GM12878 (cell line): ENCODE results near the gene ATP8B1. TPM values are rescaled to one million over a fixed set of nuclear protein-coding genes. Genes with fewer than 3 reads are reported as not detected.

Experiments
- ATAC-seq: fragments of 200-7000 bp; cut with Tn5 transposase; 3 replicates; pipeline ENCODE4 v1.9.1; 2020; ENCODE audit warnings: mild to moderate bottlenecking, moderate library complexity
- BruUV-seq: library from RNA; stranded (reverse); fragments of 400-500 nt; replicated peaks from 2 replicates; lab custom pipeline; 2021; lab: Mats Ljungman, UMichigan
- CTCF ChIA-PET: fragments of 300-600 bp; sonication (Branson Sonifier 250); formaldehyde crosslinking; extraction: SDS; loops from one replicate; lab custom pipeline; 2021; ENCODE audit warnings: inconsistent platforms; lab: Yijun Ruan, JAX
- POLR2A ChIA-PET: fragments of 350-600 bp; formaldehyde crosslinking; extraction: SDS; loops from one replicate; lab custom pipeline; 2021; ENCODE audit warnings: inconsistent platforms; lab: Charles Lee
- RAD21 ChIA-PET: fragments of 300-600 bp; sonication (Branson Sonifier 250); formaldehyde crosslinking; loops from one replicate; lab custom pipeline; 2023; ENCODE audit warnings: antibody characterized with exemption; ENCODE audit not compliant: unreplicated experiment; lab: Charles Lee
- SMC1A ChIA-PET: fragments of 300-600 bp; sonication (Branson Sonifier 250); formaldehyde crosslinking; loops from one replicate; lab custom pipeline; 2023; ENCODE audit not compliant: unreplicated experiment, uncharacterized antibody; lab: Charles Lee
- DNase-seq: peaks from one replicate; pipeline ENCODE4 v3.0.0-alpha.2; 2011; ENCODE audit warnings: low read depth, low spot score
- FAIRE-seq: peaks from 3 replicates; lab custom pipeline; 2011; peaks lifted over from hg19 to GRCh38; lab: Jason Lieb, UNC
- H2AFZ ChIP-seq: 2 replicates; pipeline ENCODE4 v1.6.0; 2011; ENCODE audit warnings: low read depth, low read length, control low read depth; ENCODE audit not compliant: control insufficient read depth
- H3K27ac ChIP-seq: 2 replicates; pipeline ENCODE4 v1.5.1; 2011; ENCODE audit warnings: control low read depth; ENCODE audit not compliant: control insufficient read depth, insufficient read depth
- H3K27me3 ChIP-seq, 2 experiments: replicated peaks in 1 of 2; 2 replicates each; pipeline versions ENCODE4 v1.6.0 to v1.6.1; 2011; ENCODE audit warnings: low read length in 1 of 2; ENCODE audit not compliant: control insufficient read depth in 2 of 2, insufficient read depth in 2 of 2
- H3K36me3 ChIP-seq, 2 experiments: 2 replicates each; pipeline ENCODE4 v1.5.1; 2011; ENCODE audit warnings: low read length in 1 of 2; ENCODE audit not compliant: control insufficient read depth in 2 of 2, insufficient read depth in 2 of 2
- H3K4me1 ChIP-seq: 2 replicates; pipeline ENCODE4 v1.6.1; 2011; ENCODE audit warnings: mild to moderate bottlenecking, low read length, moderate library complexity, mixed read lengths; ENCODE audit not compliant: control insufficient read depth, insufficient read depth
- H3K4me2 ChIP-seq: 2 replicates; pipeline ENCODE4 v1.6.0; 2011; ENCODE audit warnings: control low read depth; ENCODE audit not compliant: control insufficient read depth, insufficient read depth
- H3K4me3 ChIP-seq: fragments of 200-600 bp; sonication (generic); 2 replicates; pipeline ENCODE4 v1.5.1; 2016
- H3K79me2 ChIP-seq: 2 replicates; pipeline ENCODE4 v1.6.0; 2011; ENCODE audit warnings: low read length; ENCODE audit not compliant: control insufficient read depth, insufficient read depth
- H3K9ac ChIP-seq: 2 replicates; pipeline ENCODE4 v1.8.0; 2011; ENCODE audit warnings: low read length, control low read depth, mixed read lengths; ENCODE audit not compliant: control insufficient read depth, insufficient read depth
- H3K9me3 ChIP-seq: replicated peaks from 3 replicates; pipeline ENCODE4 v1.5.1; 2011; ENCODE audit warnings: mild to moderate bottlenecking, low read length; ENCODE audit not compliant: control insufficient read depth, insufficient read depth
- H4K20me1 ChIP-seq: 2 replicates; pipeline ENCODE4 v1.6.0; 2011; ENCODE audit not compliant: control insufficient read depth, insufficient read depth
- ATF7 ChIP-seq: fragments of 450-650 bp; IDR thresholded peaks from 2 replicates; pipeline ENCODE4 v1.6.1; 2016; ENCODE audit warnings: low read depth, mild to moderate bottlenecking
- KLF5 ChIP-seq: fragments of 450-650 bp; IDR thresholded peaks from 2 replicates; pipeline ENCODE4 v1.6.1; 2014; ENCODE audit warnings: mild to moderate bottlenecking; ENCODE audit not compliant: partially characterized antibody
- MEF2B ChIP-seq: fragments of 450-650 bp; IDR thresholded peaks from 2 replicates; pipeline ENCODE4 v1.6.1; 2018; ENCODE audit warnings: mild to moderate bottlenecking, moderate library complexity; ENCODE audit not compliant: partially characterized antibody, poor library complexity, severe bottlenecking
- NFXL1 ChIP-seq: fragments of 450-650 bp; IDR thresholded peaks from 2 replicates; pipeline ENCODE4 v1.6.1; 2017; ENCODE audit warnings: antibody characterized with exemption, mild to moderate bottlenecking, borderline replicate concordance
- REST ChIP-seq: IDR thresholded peaks from 2 replicates; pipeline ENCODE4 v1.6.1; 2012; ENCODE audit warnings: mild to moderate bottlenecking, low read depth, low read length
- TCF7 ChIP-seq: IDR thresholded peaks from 2 replicates; pipeline ENCODE4 v1.6.1; 2014; ENCODE audit warnings: antibody characterized with exemption, borderline replicate concordance
- ZBED1 ChIP-seq: IDR thresholded peaks from 2 replicates; pipeline ENCODE4 v1.6.1; 2016; ENCODE audit warnings: borderline replicate concordance
- ZBTB33 ChIP-seq: fragments of 450-650 bp; IDR thresholded peaks from 2 replicates; pipeline ENCODE4 v1.6.1; 2017; ENCODE audit warnings: mild to moderate bottlenecking
- ZNF207 ChIP-seq: fragments of 450-650 bp; IDR thresholded peaks from 2 replicates; pipeline ENCODE4 v1.6.1; 2014; ENCODE audit warnings: antibody characterized with exemption, mild to moderate bottlenecking, borderline replicate concordance
- WGBS: methylation state at CpG from one replicate; pipeline ENCODE4 v1.1.6; 2016; ENCODE audit warnings: low lambda C conversion rate; ENCODE audit not compliant: insufficient replicate concordance, insufficient coverage; ENCODE audit errors: missing lambda C conversion rate; 5-methylcytosine and 5-hydroxymethylcytosine counted together
- in situ Hi-C: fragments of 300-500 bp; cut with MboI; formaldehyde crosslinking; loops from 9 replicates; pipeline ENCODE4 v1.14.3; 2018; ENCODE audit warnings: mixed read lengths
- intact Hi-C: fragments of 100-400 bp; cut with micrococcal nuclease; formaldehyde crosslinking; loops from one replicate; pipeline ENCODE4 v1.14.2; 2022; ENCODE audit not compliant: unreplicated experiment
- polyA plus RNA-seq, 11 experiments: library from polyadenylated mRNA; depleted of rRNA in 4 of 11; unstranded in 6 of 11; stranded (reverse) in 5 of 11; fragments of >200 nt; fragmentation: Nextera tagmentation in 4 of 11; fragmentation: Illumina TruSeq in 1 of 11; extraction: Ambion mirVana in 4 of 11; extraction: Trizol in 1 of 11; gene quantifications; 1 replicate in 1 of 11; 2 replicates in 10 of 11; pipeline versions ENCODE4 v1.2.1 to v1.2.3, GENCODE V29; 2011 to 2016; ENCODE audit warnings: inconsistent platforms in 2 of 11, missing spikeins in 2 of 11, low read depth in 1 of 11
- total RNA-seq, 4 experiments: library from RNA; depleted of rRNA in 3 of 4; stranded (reverse); fragments of >200 nt in 3 of 4; fragmentation: Illumina TruSeq in 1 of 4; extraction: Trizol in 1 of 4; gene quantifications; 2 replicates each; pipeline versions ENCODE4 v1.2.1 to v1.2.3, GENCODE V29; 2013 to 2021
- TF ChIP-seq, protein P1 (sequence below): fragments of 450-650 bp; IDR thresholded peaks from 2 replicates; pipeline ENCODE4 v1.6.1; 2016; ENCODE audit warnings: mild to moderate bottlenecking

The ATP8B1 gene
- total and polyA plus RNA-seq, 10 of the 15 experiments (the other 5 are each of a cell fraction or from before 2014, with no cell fraction given): 0.03 to 0.37 (median 0.11) TPM

DNA sequence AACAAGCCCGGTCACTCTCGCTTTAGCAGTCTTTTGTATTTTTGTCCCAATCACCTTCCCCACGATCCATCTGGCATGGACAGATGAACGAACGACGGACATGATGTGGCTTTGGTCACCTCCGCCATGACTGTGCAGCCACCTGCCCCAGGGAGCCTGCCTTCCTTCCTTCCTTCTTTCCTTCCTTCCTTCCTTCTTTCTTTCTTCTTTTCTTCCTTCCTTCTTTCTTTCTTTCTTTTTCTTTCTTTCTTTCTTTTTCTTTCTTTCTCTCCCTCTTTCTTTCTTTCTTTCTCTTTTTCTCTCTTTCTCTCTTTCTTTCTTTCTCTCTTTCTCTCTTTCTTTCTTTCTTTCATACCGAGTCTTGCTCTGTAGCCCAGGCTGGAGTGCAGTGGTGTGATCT, 39.0 kb downstream of the ATP8B1 start:
- intact Hi-C loops (no loop called here), in situ Hi-C loops (no loop called here)
- Histone ChIP-seq H3K4me1 (no peaks in the 10 kb centered on the region), H3K9ac (no peak overlapping the region), H3K36me3 (no peaks in the 10 kb centered on the region), H3K4me2 (no peak overlapping the region), H3K27me3 (no peaks in the 10 kb centered on the region), H3K9me3 (no peaks in the 10 kb centered on the region), H3K79me2 (no peaks in the 10 kb centered on the region), H3K27ac (no peak overlapping the region), H4K20me1 (no peaks in the 10 kb centered on the region), H3K4me3 (no peak overlapping the region), H2AFZ (no peak overlapping the region)
- ChIA-PET SMC1A (interaction anchor here (1.1 to 1.2 kb wide), 2 partner anchors 15 to 101 kb away, joined by 3 to 4 read pairs; no protein-coding TSS in a partner anchor), CTCF (no interaction called here), RAD21 (no interaction called here), POLR2A (no interaction called here)
- FAIRE-seq: no peak
- TF ChIP-seq TCF7 (no peak), ZNF207 (no peak), ZBTB33 (no peak), KLF5 (no peak), ZBED1 (no peak), REST (no peak), MEF2B (no peak), ATF7 (no peak), NFXL1 (no peak)
- TF ChIP-seq, protein P1, sequence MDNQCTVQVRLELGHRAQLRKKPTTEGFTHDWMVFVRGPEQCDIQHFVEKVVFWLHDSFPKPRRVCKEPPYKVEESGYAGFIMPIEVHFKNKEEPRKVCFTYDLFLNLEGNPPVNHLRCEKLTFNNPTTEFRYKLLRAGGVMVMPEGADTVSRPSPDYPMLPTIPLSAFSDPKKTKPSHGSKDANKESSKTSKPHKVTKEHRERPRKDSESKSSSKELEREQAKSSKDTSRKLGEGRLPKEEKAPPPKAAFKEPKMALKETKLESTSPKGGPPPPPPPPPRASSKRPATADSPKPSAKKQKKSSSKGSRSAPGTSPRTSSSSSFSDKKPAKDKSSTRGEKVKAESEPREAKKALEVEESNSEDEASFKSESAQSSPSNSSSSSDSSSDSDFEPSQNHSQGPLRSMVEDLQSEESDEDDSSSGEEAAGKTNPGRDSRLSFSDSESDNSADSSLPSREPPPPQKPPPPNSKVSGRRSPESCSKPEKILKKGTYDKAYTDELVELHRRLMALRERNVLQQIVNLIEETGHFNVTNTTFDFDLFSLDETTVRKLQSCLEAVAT: no peak
- 78% methylated on average over 8 of the region's 8 CpGs for WGBS
- no TSS peak for BruUV-seq
- no peak for ATAC-seq
- DNase-seq: no peak
